Ovary (tissue), 3 donors: ENCODE results near the gene ABHD16A.

Experiments used
- EP300 ChIP-seq: sonication (generic); formaldehyde crosslinking; IDR thresholded peaks from one replicate; pipeline ENCODE4 v1.6.1; 2017; ENCODE audit warnings: antibody characterized with exemption
- POLR2A ChIP-seq: fragments of 450-650 bp; IDR thresholded peaks from one replicate; pipeline ENCODE4 v1.6.1; 2017; ENCODE audit warnings: antibody characterized with exemption, mild to moderate bottlenecking, moderate library complexity
- TF ChIP-seq, protein P1 (sequence below), 3 donors: fragments of 450-650 bp in 2 of 3; fragments of 200-600 bp in 1 of 3; IDR thresholded peaks; one replicate each; pipeline versions ENCODE4 v1.5.1 to v1.8.0; 2016 to 2022; ENCODE audit warnings: antibody characterized with exemption in 3 of 3, mild to moderate bottlenecking in 1 of 3
- donor health status: DM: no; HTN: no; CAD: no.

GRCh38 chr6:31711233-31711632, 8.1 kb upstream of the ABHD16A start:
- TF ChIP-seq POLR2A (no peak), EP300 (no peak)
- TF ChIP-seq, protein P1, sequence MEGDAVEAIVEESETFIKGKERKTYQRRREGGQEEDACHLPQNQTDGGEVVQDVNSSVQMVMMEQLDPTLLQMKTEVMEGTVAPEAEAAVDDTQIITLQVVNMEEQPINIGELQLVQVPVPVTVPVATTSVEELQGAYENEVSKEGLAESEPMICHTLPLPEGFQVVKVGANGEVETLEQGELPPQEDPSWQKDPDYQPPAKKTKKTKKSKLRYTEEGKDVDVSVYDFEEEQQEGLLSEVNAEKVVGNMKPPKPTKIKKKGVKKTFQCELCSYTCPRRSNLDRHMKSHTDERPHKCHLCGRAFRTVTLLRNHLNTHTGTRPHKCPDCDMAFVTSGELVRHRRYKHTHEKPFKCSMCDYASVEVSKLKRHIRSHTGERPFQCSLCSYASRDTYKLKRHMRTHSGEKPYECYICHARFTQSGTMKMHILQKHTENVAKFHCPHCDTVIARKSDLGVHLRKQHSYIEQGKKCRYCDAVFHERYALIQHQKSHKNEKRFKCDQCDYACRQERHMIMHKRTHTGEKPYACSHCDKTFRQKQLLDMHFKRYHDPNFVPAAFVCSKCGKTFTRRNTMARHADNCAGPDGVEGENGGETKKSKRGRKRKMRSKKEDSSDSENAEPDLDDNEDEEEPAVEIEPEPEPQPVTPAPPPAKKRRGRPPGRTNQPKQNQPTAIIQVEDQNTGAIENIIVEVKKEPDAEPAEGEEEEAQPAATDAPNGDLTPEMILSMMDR (IDR thresholded peaks at IDR 0.05), result no peak
